H1 (cell line): ENCODE data around the gene TTBK2. TPM values are rescaled to one million over a fixed set of nuclear protein-coding genes. Genes with fewer than 3 reads are reported as not detected.

Experiments
- CTCF ChIA-PET: fragments of 300-600 bp; sonication (Branson Sonifier 250); formaldehyde crosslinking; loops from one replicate; lab custom pipeline; 2021; ENCODE audit not compliant: partially characterized antibody; lab: Charles Lee
- POLR2A ChIA-PET: fragments of 300-600 bp; sonication (Branson Sonifier 250); formaldehyde crosslinking; loops from one replicate; lab custom pipeline; 2021; ENCODE audit warnings: inconsistent platforms; ENCODE audit not compliant: partially characterized antibody; lab: Charles Lee
- DNase-seq, 2 experiments: peaks; one replicate each; pipeline versions ENCODE4 v3.0.0 to v3.0.0-alpha.2; 2010 to 2022; ENCODE audit warnings: low spot score in 2 of 2, low read depth in 1 of 2, mixed read lengths in 1 of 2
- FAIRE-seq: peaks from 2 replicates; lab custom pipeline; 2011; peaks lifted over from hg19 to GRCh38; lab: Jason Lieb, UNC
- H2AFZ ChIP-seq: 2 replicates; pipeline ENCODE4 v1.8.1; 2012; ENCODE audit warnings: low read length, inconsistent platforms
- H2AK5ac ChIP-seq: 2 replicates; pipeline ENCODE4 v1.6.1; 2013; ENCODE audit warnings: low read depth, low read length
- H2BK120ac ChIP-seq: replicated peaks from 2 replicates; pipeline ENCODE3; 2013; ENCODE audit warnings: low read depth, low read length, inconsistent platforms
- H2BK12ac ChIP-seq: 2 replicates; pipeline ENCODE4 v1.6.1; 2013; ENCODE audit warnings: low read depth, low read length
- H2BK15ac ChIP-seq: 2 replicates; pipeline ENCODE4 v1.6.1; 2013; ENCODE audit warnings: low read length
- H2BK20ac ChIP-seq: 2 replicates; pipeline ENCODE4 v1.6.1; 2013; ENCODE audit warnings: low read length
- H2BK5ac ChIP-seq: 2 replicates; pipeline ENCODE4 v1.6.1; 2013; ENCODE audit warnings: low read depth, low read length
- H3K14ac ChIP-seq: 2 replicates; pipeline ENCODE4 v1.6.1; 2013; ENCODE audit warnings: inconsistent platforms; ENCODE audit not compliant: insufficient read length
- H3K18ac ChIP-seq: 2 replicates; pipeline ENCODE4 v1.6.1; 2013; ENCODE audit warnings: low read length; ENCODE audit errors: extremely low read depth
- H3K23ac ChIP-seq: 2 replicates; pipeline ENCODE4 v1.6.1; 2013; ENCODE audit warnings: inconsistent platforms; ENCODE audit not compliant: insufficient read length
- H3K23me2 ChIP-seq: 2 replicates; pipeline ENCODE4 v1.6.1; 2013; ENCODE audit warnings: low read depth, low read length
- H3K27ac ChIP-seq: 2 replicates; pipeline ENCODE4 v1.6.1; 2011; ENCODE audit warnings: low read depth, low read length, inconsistent platforms
- H3K27me3 ChIP-seq, 4 experiments: replicated peaks in 1 of 4; 1 replicate in 1 of 4; 2 replicates in 3 of 4; pipeline versions ENCODE4 v1.6.1 to v1.8.1; 2011 to 2013; ENCODE audit warnings: low read length in 3 of 4, mild to moderate bottlenecking in 3 of 4, inconsistent platforms in 2 of 4, mixed read lengths in 2 of 4, moderate library complexity in 1 of 4; ENCODE audit not compliant: control insufficient read depth in 3 of 4, insufficient read depth in 3 of 4; ENCODE audit errors: extremely low read depth in 1 of 4
- H3K36me3 ChIP-seq, 4 experiments: 2 replicates each; pipeline versions ENCODE4 v1.6.1 to v1.8.1; 2011 to 2013; ENCODE audit warnings: mild to moderate bottlenecking in 4 of 4, low read length in 3 of 4, moderate library complexity in 2 of 4, control low read depth in 1 of 4, inconsistent platforms in 1 of 4; ENCODE audit not compliant: insufficient read depth in 4 of 4, control insufficient read depth in 2 of 4
- H3K4ac ChIP-seq: replicated peaks from 2 replicates; pipeline ENCODE3; 2013; ENCODE audit warnings: low read length, low read depth, mixed read lengths, inconsistent platforms; ENCODE audit not compliant: insufficient read length
- H3K4me1 ChIP-seq, 4 experiments: replicated peaks in 1 of 4; 1 replicate in 1 of 4; 2 replicates in 3 of 4; pipeline versions ENCODE4 v1.6.1 to v1.8.1; 2011 to 2013; ENCODE audit warnings: low read length in 3 of 4, inconsistent platforms in 2 of 4, mixed read lengths in 1 of 4; ENCODE audit not compliant: insufficient read depth in 4 of 4, control insufficient read depth in 3 of 4
- H3K4me2 ChIP-seq, 2 experiments: 2 replicates each; pipeline versions ENCODE4 v1.6.1 to v1.8.1; 2011 to 2013; ENCODE audit warnings: low read depth in 2 of 2, low read length in 2 of 2, control low read depth in 1 of 2, inconsistent platforms in 1 of 2, mild to moderate bottlenecking in 1 of 2; ENCODE audit not compliant: insufficient read depth in 1 of 2
- H3K4me3 ChIP-seq, 4 experiments: fragments of 200-600, 300-600 bp in 1 of 4; sonication (generic), shearing (Covaris generic), sonication (Bioruptor Twin) in 1 of 4; 2 replicates each; pipeline versions ENCODE4 v1.5.1 to v1.8.1; 2011 to 2016; ENCODE audit warnings: low read length in 4 of 4, low read depth in 3 of 4, control low read depth in 2 of 4, inconsistent platforms in 2 of 4, mild to moderate bottlenecking in 2 of 4, mixed read lengths in 1 of 4, moderate library complexity in 1 of 4; ENCODE audit not compliant: insufficient read depth in 2 of 4; ENCODE audit errors: extremely low read depth in 1 of 4
- H3K56ac ChIP-seq: replicated peaks from 2 replicates; pipeline ENCODE3; 2013; ENCODE audit warnings: low read depth, mild to moderate bottlenecking, mixed read lengths, low read length, inconsistent platforms; ENCODE audit not compliant: insufficient read length
- H3K79me1 ChIP-seq: 2 replicates; pipeline ENCODE4 v1.6.1; 2013; ENCODE audit warnings: low read depth, low read length, control low read depth
- H3K79me2 ChIP-seq, 2 experiments: 2 replicates each; pipeline versions ENCODE4 v1.6.1 to v1.8.1; 2012 to 2013; ENCODE audit warnings: low read length in 2 of 2, mild to moderate bottlenecking in 2 of 2, inconsistent platforms in 1 of 2; ENCODE audit not compliant: insufficient read depth in 2 of 2, control insufficient read depth in 1 of 2
- H3K9ac ChIP-seq, 4 experiments: replicated peaks in 1 of 4; 1 replicate in 1 of 4; 2 replicates in 3 of 4; pipeline versions ENCODE4 v1.6.1 to v1.8.1; 2011 to 2013; ENCODE audit warnings: low read depth in 3 of 4, low read length in 3 of 4, control low read depth in 2 of 4, mild to moderate bottlenecking in 2 of 4, moderate library complexity in 2 of 4, inconsistent platforms in 1 of 4; ENCODE audit errors: extremely low read depth in 1 of 4
- H3K9me3 ChIP-seq, 2 experiments: 2 replicates each; pipeline versions ENCODE4 v1.6.1 to v1.8.1; 2012 to 2013; ENCODE audit warnings: mild to moderate bottlenecking in 2 of 2, moderate library complexity in 2 of 2, control low read depth in 1 of 2, inconsistent platforms in 1 of 2, low read depth in 1 of 2, low read length in 1 of 2, mixed read lengths in 1 of 2; ENCODE audit not compliant: insufficient read depth in 2 of 2
- H4K20me1 ChIP-seq, 2 experiments: replicated peaks in 1 of 2; 2 replicates each; pipeline versions ENCODE3 to v1.8.1; 2011 to 2013; ENCODE audit warnings: inconsistent platforms in 2 of 2, low read length in 2 of 2, mild to moderate bottlenecking in 1 of 2; ENCODE audit not compliant: insufficient read depth in 2 of 2, control insufficient read depth in 1 of 2
- H4K5ac ChIP-seq: 2 replicates; pipeline ENCODE4 v1.6.1; 2013; ENCODE audit warnings: low read length, low read depth, mixed read lengths, inconsistent platforms; ENCODE audit not compliant: insufficient read length
- H4K8ac ChIP-seq: 2 replicates; pipeline ENCODE4 v1.8.0; 2013; ENCODE audit warnings: mild to moderate bottlenecking, moderate library complexity, low read length, inconsistent platforms; ENCODE audit not compliant: insufficient read depth; ENCODE audit errors: extremely low read depth
- H4K91ac ChIP-seq: replicated peaks from 2 replicates; pipeline ENCODE3; 2013; ENCODE audit warnings: low read length, mixed read lengths, inconsistent platforms; ENCODE audit not compliant: insufficient read length
- EGR1 ChIP-seq: IDR thresholded peaks from 2 replicates; pipeline ENCODE4 v1.6.1; 2011; ENCODE audit warnings: low read depth, low read length, borderline replicate concordance
- MAFK ChIP-seq: IDR thresholded peaks from 2 replicates; pipeline ENCODE4 v1.6.1; 2012; ENCODE audit warnings: low read depth, mild to moderate bottlenecking, improper control_type of control experiment, low read length
- RNF2 ChIP-seq: fragments of 200-900, 300-1000 bp; sonication (generic); IDR thresholded peaks from 2 replicates; pipeline ENCODE4 v1.7.1; 2016; ENCODE audit warnings: borderline replicate concordance, low read depth, mild to moderate bottlenecking, antibody characterized with exemption, low read length; ENCODE audit not compliant: poor library complexity, severe bottlenecking; ENCODE audit errors: missing control alignments
- RXRA ChIP-seq: IDR thresholded peaks from 2 replicates; pipeline ENCODE4 v1.6.1; 2011; ENCODE audit warnings: low read depth, mild to moderate bottlenecking, low read length, moderate library complexity; ENCODE audit not compliant: insufficient read depth
- SIN3A ChIP-seq, 2 experiments: IDR thresholded peaks in 1 of 2; conservative IDR thresholded peaks in 1 of 2; 2 replicates each; pipeline ENCODE4 v1.6.1; 2011 to 2012; ENCODE audit warnings: low read length in 2 of 2, improper control_type of control experiment in 1 of 2, low read depth in 1 of 2, mild to moderate bottlenecking in 1 of 2
- WGBS, 2 experiments: shearing (Covaris generic) in 1 of 2; methylation state at CpG; one replicate each; pipeline versions ENCODE4 v1.1.6 to v1.1.7; 2013 to 2015; ENCODE audit warnings: low lambda C conversion rate in 2 of 2, mixed read lengths in 2 of 2, inconsistent platforms in 1 of 2, low coverage in 1 of 2, missing lambda C conversion rate in 1 of 2; ENCODE audit not compliant: insufficient replicate concordance in 2 of 2, insufficient coverage in 1 of 2, insufficient read length in 1 of 2; ENCODE audit errors: extremely low coverage in 1 of 2, missing lambda C conversion rate in 1 of 2; 5-methylcytosine and 5-hydroxymethylcytosine counted together
- polyA plus RNA-seq, 7 experiments: library from polyadenylated mRNA; depleted of rRNA in 3 of 7; stranded (reverse) in 5 of 7; unstranded in 2 of 7; fragments of >200 nt in 5 of 7; fragments of 200-250 nt in 2 of 7; gene quantifications; 1 replicate in 5 of 7; 2 replicates in 1 of 7; 4 replicates in 1 of 7; pipeline versions ENCODE4 v1.2.1 to v1.2.3, GENCODE V29; 2011 to 2013; ENCODE audit warnings: missing spikeins in 2 of 7, mixed read lengths in 2 of 7
- total RNA-seq: library from RNA; stranded (reverse); fragmentation: NEBNext Ultra II Directional; extraction: Animal tissue kit (Norgen Biotek cat#: 25700); gene quantifications from 2 replicates; pipeline ENCODE4 v1.2.1, GENCODE V29; 2021

TTBK2 gene
- total and polyA plus RNA-seq, 2 of the 8 experiments (the other 6 are each of a cell fraction or from before 2014, with no cell fraction given): 2.7 to 18.2 TPM

- no peak overlapping the region for H3K9ac ChIP-seq
- no peak overlapping the region for H2AFZ ChIP-seq
- no peak overlapping the region for H3K23ac ChIP-seq
- H3K27ac ChIP-seq: no peak overlapping the region
- H3K4me3 ChIP-seq: no peak overlapping the region
- no peak overlapping the region for H4K8ac ChIP-seq
- H3K9me3 ChIP-seq: no peaks in the 10 kb centered on the region
- H3K4me1 ChIP-seq: no peaks in the 10 kb centered on the region
- no peak overlapping the region for H2BK5ac ChIP-seq
- H4K5ac ChIP-seq: no peak overlapping the region
- H3K14ac ChIP-seq: no peak overlapping the region
- CTCF ChIA-PET: interaction anchor here (1.5 kb wide), 1 partner anchor 15 kb away, joined by 3 read pairs; no protein-coding TSS in a partner anchor
- no peak overlapping the region for H2BK20ac ChIP-seq
- H3K4ac ChIP-seq: no peak overlapping the region
- H3K4me2 ChIP-seq: no peak overlapping the region
- no peak overlapping the region for H3K56ac ChIP-seq
- H3K79me2 ChIP-seq: no peaks in the 10 kb centered on the region
- TF ChIP-seq SIN3A (conservative IDR thresholded peaks at IDR 0.05 in 1 of 2, IDR thresholded peaks at IDR 0.05 in 1 of 2; ENCODE audit: low read depth in 1 of 2, low read length in 2 of 2) (no peak), RXRA (no peak), EGR1 (no peak), RNF2 (no peak), MAFK (no peak)
- no peak overlapping the region for H2AK5ac ChIP-seq
- H3K27me3 ChIP-seq: no peaks in the 10 kb centered on the region
- H4K20me1 ChIP-seq: peaks cover 1 to 2% of the 10 kb centered on the region in 2 experiments
- no peak overlapping the region for H2BK15ac ChIP-seq
- DNase-seq (no peak), FAIRE-seq (no peak)
- no peak overlapping the region for H2BK12ac ChIP-seq
- H3K36me3 ChIP-seq: peaks cover 0 to 7% (median under 1%) of the 10 kb centered on the region in 4 experiments; a peak in 3 of 8 replicates
- 78% methylated on average over 4 of the region's 4 CpGs; no CpG with 5 or more reads in 1 of the 2 experiments for WGBS, 2 experiments
- H2BK120ac ChIP-seq: no peak overlapping the region
- H3K23me2 ChIP-seq: no peaks in the 10 kb centered on the region
- H4K91ac ChIP-seq: no peak overlapping the region
- H3K18ac ChIP-seq: no peak overlapping the region
- POLR2A ChIA-PET: no interaction called here
- H3K79me1 ChIP-seq: no peaks in the 10 kb centered on the region
Measured at GRCh38 chr15:42691308-42691707, 229.3 kb downstream of the TTBK2 start.
